Left lobe of liver (tissue), 2 donors: Measurements from ENCODE around the gene OPN4. TPM values are rescaled to one million over a fixed set of nuclear protein-coding genes. Genes with fewer than 3 reads are reported as not detected.
A peak's percentile ranks its signal among the peaks of the same experiment; 100 is the strongest.

ENCODE experiments used
- ATAC-seq: fragments of 200-7000 bp; cut with Tn5 transposase; one replicate; pipeline ENCODE4 v1.9.1; 2020; ENCODE audit warnings: mild to moderate bottlenecking, moderate library complexity
- DNase-seq: peaks from one replicate; pipeline ENCODE4 v3.0.0-alpha.2; 2020; ENCODE audit warnings: low spot score
- total RNA-seq: library from RNA; stranded (reverse); gene quantifications from one replicate; pipeline ENCODE4 v1.2.1, GENCODE V29; 2021
- donor health status: DM: no; HTN: no; CAD: no; lungs with moderate emphysema.
- donor health status: DM: no; HTN: yes; CAD: no.

The OPN4 gene
- total RNA-seq, 1 donor from 2014 or later, result not detected

DNA sequence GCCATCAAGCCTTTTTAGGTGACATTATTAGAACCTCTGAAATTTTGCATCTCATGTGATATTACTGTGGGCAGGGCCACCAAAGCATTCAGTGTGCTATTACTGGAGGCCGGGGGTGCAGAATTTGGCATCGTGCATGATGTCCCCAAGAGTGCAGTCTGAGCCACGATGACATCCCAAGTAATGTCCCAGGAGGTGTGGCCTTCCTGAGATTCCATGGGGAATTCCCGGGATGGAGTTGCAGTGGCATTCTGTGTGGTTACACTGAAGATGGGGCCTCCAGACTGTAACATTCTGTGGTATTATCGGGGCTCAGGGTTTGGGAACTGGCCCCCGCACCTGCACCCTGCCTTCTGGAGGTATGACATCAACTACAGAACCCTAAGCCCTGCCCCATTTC, 23.0 kb downstream of the OPN4 start:
- no peak for DNase-seq

DNA sequence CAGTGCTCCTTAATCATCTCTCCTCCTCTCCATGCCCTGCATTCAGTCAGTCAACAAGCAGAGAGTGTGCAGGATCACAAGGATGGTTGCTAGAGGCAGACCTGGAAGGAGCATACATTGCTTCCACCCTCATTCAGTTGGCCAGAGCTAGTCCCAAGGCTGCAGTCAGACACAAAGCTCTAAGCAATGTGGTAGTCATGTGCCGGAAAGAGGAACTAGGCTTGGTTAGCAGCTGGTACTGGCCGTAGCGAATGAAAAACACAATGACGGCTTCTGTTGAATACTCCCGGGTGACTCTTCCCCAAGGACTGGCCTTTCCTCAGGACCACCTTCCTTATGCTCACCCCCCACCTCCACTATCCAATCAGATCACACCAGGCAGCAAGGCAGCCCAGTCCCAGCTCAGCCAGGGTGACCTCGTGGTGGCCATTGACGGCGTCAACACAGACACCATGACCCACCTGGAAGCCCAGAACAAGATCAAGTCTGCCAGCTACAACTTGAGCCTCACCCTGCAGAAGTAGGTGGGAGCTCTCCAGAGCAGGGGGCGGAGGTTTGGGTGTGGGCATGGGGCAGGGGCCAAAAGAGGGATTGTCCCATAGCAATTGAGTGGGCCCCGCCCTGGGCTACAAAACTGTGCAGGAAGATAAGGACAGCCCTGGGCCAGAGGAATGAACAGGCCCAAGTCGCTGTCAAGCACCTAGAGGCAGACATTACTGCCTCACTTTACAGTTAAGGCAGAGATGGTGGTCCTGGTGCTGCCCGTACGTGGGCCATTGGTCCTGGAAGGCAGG, 24.8 kb downstream of the OPN4 start:
- no peak for DNase-seq
- peak; percentile 14 for ATAC-seq

More for the DNA sequence above, 23.0 kb downstream of the OPN4 start:
- ATAC-seq, result no peak

DNA sequence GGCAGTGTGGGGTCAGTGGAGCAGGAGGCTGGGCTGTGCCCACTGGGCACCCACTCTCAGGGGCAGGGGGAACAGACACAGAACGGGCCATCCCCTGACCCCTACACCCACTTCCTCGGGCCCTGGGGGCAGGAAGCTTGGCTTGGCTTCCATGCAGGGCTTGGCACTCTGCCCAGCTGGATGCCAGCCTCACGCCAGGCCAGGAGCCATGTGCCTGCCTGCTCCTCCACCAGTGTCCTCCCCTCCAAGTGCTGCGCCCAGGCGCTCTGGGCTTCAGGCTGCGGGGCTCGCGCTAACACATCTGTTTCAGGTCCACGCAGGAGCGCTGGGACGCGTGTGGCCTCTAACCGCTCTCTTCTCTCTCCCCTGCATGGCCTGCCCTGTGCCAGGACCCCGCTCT, 26.7 kb downstream of the OPN4 start:
- ATAC-seq (peak; percentile 38), DNase-seq (peak; percentile 51)

DNA sequence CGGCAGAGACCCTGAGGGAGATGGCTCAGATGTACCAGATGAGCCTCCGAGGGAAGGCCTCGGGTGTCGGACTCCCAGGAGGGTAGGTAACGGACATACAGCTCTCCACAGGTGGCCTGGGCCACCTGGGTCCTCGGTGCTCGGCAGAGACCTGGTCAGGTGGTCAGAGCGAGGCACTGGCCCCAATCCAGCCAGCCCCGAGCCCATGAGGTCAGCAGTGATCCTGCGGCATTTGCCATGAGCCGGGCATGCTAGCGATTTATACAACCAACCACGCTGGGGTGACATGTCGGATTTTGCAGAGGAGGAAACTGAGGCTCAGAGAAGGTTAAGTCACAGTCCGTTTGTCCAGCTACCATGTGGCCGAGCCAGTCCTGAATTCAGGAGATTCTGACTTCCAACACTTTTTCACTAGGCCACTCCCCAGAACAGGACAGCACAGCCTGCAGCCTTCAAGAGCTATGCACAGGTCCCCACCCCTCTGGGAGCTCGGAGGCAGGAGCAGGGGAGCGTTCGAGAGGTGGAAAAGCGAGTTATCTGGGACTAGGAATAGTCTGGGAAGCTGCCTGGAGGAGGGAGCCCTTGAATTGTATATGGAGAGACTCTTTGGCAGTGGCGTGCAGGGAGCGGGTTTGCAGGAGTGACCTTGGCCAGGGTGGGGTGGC, 27.5 kb downstream of the OPN4 start:
- ATAC-seq (no peak), DNase-seq (no peak)

DNA sequence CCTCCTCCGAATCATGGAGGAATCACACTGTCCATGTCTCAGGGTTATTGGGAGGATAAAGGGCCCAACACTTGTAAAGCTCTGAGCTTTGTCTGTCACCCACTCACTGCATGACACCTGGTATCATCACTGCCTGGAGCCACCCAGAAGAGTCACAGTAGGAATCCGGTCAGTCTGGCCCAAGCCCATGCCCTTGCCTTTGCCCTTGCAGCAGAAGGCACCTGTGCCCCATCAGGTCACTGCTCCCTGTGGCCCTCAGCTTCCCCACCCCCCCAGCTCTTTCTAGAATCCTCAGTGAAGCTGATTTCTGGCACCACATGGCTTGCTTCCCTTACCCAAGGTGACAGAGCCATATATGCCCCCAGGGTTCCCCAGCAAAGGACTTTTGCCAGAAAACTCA, 28.3 kb downstream of the OPN4 start:
- DNase-seq (no peak), ATAC-seq (no peak)

DNA sequence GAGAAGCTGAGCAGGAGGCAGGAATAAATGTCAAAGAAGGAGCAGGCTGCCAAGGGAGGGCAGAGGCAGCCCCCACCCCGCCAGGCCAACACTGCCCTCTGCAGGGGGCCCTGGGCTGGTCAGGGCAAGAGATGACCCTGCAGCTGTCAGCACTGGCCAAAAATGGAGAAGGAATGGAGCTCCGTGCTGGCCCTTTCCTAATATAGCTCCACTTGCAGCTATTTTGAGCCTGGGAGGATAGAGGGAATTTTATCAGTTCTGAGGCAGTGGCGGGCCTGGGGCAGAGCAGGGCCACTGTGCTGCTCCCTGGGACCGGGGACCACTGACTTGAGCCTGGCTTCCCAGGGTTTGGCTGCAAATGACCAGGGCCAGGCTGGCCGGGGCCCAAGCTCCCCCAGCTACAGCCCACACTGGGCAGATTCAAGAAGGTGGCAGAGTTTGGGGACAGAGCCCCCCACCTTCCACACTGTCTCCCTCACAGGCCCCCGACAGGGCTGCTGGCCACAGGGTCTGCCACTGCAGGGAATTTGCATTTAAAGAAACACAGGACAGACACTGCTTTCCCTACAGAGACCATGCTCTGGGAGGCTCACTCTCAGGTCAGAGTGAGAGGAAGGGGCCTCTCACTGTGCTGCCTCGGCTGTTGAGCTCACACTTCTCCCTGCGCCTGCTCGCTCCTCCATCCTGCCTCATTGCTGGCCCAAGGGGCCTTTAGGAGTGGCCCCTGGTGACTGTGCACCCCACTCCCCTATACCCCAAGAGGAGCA, 30.2 kb downstream of the OPN4 start:
- DNase-seq, result no peak
- ATAC-seq, result peak; percentile 28

DNA sequence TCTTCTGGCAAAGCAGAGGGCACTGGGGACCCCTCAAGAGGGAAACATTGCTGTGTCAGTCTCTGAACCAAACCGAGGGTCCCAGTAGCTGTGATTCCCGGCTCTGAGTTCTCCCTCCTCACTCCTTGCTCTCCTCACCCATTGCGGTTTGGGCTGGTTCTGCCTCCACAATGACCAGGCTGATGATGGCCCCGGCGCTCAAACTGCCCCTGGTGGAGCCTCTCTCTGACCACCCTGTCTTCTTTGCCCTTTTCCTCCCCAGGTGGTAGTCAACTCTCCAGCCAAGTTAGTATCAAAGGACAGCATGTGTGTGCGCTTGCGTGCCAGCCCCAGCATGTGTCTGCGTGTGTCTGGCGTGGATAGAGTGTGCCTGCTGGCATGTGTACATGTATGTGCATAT, 31.1 kb downstream of the OPN4 start:
- no peak for DNase-seq

DNA sequence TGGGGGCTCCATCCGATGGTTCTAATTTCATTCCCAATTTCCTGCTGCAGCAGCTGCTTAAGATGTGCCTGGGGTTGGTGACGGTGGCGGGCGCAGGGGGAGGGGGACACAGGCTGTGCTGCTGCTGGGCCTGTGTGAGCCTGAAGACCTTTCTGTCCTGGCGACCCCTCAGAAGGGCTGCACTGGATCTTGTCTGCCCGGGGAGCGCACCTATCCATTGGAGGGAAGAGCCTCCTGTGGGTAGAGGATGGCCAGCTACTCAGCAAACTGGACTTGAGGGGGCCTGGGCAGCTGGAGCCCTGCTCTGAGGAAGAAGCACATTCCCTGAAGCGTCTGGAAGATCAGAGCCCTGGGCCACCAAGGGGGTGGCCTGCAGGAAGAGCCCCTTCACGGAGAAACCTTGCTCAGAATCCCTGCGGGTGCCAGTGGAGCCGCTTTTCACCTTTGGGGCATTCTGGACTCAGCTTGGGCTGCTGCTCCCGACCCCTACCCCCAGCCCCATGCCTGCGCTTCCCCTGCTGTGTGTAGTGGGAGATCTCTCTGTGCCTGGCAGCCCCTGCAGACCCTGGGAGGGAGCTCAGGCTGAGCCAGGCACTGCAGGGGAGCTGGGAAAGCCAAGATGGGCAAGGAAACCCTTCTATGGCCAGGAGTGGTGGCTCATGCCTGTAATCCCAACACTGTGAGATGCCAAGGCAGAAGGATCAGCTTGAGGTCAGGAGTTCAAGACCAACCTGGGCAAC, 31.7 kb downstream of the OPN4 start:
- no peak for DNase-seq
- ATAC-seq, result no peak

More for the DNA sequence above, 31.1 kb downstream of the OPN4 start:
- ATAC-seq, result no peak

DNA sequence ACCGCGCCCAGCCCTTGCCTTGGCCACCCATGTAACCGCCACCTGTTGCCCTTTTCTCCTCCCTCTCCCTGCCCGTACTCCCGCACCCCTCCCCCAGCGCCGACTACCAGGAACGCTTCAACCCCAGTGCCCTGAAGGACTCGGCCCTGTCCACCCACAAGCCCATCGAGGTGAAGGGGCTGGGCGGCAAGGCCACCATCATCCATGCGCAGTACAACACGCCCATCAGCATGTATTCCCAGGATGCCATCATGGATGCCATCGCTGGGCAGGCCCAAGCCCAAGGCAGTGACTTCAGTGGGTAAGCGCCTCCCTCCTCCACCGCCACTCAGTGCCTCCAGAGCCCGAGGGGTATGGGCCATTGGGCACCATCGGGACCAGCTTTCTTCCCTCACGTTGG, 32.6 kb downstream of the OPN4 start:
- no peak for ATAC-seq

DNA sequence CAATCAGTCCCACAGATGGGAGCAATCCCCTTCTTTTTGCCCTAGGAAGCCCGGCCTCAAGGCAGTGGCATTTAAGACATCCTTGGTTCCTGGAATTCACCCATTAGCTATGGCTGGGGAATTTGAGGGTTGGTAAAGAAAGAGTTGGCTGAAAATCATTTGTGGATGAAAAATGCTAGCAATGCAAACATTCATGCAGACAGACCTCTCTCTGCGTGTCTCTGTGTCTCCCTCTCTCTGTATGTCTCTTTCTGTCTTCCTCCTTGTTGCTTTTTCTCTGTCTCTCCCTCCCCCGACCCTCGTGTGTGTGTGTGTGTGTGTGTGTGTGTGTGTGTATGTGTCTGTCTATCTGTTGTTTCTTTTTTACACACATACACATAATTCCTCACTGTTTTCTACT, 33.4 kb downstream of the OPN4 start:
- ATAC-seq, result no peak
- DNase-seq, result no peak

More for the DNA sequence above, 32.6 kb downstream of the OPN4 start:
- no peak for DNase-seq

DNA sequence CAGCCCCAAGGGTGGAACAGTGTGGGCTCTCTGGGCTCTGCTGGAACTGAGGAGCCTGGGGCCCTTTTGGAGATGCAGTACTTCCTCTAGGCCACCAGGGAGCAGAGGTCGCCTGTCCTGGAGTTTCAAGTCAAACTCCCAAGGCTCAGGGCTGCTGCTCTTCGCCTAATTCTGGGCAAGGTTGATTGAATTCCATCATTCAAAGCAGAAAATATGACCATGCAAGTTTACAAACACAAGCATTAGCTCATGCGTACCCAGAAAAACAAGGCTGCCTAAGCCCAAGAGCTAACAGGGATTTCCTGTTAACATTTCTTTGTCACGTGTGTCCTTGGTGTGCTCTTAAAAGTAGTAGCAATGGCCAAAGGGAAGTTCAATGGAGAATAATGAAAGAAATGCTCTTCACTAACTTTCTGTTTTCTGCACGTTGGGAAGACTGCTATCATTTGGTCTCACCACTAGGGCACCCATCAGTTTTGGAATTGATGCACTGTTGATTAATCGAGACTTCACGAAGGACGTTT, 34.1 kb downstream of the OPN4 start:
- peak; percentile 61 for DNase-seq
- ATAC-seq, result peak; percentile 93

DNA sequence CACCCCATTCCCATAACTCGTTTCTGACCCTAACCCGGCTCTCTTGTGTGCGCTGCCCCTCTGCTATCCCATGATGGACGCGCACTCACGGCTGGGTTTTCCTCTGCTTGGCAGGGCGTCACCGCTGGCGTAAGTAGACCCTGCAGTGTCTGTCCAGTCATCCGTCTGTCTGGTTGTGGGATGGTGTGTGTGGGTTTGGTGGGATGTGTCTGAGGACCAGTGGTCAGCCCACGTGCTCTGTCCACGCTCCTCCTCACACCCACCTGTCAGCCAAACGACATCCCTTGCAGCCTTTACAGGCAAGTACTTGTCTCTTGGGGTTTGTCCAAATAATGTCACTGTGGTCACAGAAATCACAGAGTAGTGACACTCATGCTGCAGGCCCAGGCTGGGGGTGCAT, 34.8 kb downstream of the OPN4 start:
- no peak for ATAC-seq
- no peak for DNase-seq

DNA sequence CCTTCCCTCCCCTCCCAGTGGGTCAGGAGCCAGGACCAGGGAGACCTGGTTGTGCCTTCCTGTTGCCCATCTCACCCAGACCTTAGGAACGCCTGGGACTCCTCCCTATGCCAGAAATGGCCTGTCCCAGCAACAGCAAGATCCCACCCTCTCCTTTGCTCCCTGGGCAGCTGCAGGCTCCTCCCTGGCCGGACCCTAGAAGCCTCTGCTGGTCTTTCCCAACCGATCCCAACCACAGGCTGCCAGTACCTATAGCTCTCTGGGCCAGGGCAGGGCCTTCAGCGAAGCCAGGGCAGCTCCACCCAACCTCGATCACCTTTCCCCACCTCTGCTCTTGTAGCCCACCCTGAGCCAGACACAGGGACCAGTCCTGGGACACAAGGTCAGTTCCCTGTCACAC, 35.9 kb downstream of the OPN4 start:
- no peak for ATAC-seq
- no peak for DNase-seq

DNA sequence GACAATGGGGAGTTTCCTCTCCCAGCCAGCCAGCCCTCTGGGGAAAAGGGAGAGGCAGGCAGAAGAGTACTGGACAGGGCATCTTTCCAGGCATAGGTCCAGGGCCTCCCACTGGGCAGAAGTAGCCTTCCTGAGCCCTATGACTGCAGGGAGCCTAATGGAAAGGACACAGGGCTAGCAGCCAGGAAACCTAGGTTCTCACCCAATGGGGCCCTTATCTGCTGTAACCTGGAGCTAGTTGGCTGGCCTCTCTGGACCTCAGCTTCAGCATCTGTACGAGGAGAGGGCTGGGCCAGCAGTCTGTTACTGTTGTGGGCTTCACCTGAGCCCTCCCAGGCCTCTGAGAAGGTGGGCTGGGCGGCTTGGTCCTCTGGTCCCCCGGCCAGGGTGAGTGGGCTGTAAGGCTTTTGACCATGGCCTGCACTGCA, 36.3 kb downstream of the OPN4 start:
- DNase-seq, result no peak
- no peak for ATAC-seq

DNA sequence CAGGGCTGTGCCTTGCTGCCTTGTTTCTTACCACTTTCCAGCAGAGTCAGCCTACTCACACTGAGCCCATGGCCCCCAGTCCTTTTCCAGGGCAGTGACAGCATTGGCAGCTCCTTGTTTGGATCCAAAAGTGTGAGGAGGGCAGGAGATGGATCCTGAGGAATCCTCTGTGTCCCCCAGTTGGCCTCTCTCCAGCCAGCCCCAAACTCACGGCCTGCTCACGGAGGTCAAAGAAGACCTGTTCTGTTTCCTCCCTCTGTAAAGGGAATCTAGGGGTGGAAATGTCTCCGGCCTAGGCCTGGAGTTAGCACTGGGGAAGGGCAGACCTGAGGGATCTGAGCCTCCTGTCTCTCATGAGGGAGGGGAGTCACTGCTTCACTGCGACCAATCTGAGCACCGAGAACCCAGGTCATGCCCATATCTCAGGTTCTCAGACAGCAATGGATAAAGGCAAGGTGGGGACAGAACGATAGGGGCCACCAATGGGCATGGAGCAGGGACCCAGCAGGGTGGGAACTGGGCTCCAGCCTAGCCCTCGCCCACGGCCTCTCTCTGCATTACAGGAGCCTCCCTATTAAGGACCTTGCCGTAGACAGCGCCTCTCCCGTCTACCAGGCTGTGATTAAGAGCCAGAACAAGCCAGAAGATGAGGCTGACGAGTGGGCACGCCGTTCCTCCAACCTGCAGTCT, 37.1 kb downstream of the OPN4 start:
- DNase-seq (no peak), ATAC-seq (no peak)

DNA sequence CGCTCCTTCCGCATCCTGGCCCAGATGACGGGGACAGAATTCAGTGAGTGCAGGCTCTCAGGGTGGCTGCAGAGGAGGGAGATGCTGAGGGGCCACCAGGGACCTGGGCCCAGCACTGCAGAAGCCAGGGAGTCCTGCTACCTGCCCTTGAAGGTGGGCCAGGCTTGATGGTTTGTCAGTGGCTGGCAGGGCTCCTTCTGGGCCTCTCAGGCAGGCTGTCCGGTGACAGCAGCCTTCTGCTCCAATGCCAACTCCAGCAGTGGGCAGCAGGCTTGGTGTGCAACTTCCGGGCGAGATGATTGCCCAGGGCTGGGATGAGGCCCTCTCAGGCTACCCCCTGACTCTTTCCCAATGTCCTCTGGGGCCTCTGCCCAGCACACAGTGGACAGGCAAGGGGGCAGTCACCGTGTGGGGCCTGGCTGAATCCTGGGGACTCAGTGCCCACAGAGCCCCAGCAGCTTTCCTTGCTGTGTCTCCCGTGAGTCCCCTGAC, 37.7 kb downstream of the OPN4 start:
- no peak for ATAC-seq
- no peak for DNase-seq

DNA sequence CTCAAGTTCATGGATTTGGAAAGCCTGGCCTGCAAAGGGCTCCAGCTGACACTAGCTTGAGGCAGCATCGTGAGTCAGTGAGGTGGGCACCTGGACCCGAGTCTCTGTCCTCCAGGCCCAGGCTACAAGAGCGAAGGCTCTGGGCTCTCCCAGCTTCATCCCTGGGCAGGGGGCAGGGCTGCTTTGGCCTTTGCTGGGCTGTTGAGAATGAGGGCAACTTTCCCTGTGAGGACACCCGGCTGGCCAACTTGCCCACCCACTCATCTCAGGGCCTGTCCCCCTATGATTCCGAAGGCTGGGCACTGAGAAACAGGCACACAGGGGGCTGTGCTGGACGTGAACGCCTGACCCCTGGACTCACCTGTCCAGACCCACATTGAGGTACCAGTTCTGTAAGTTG, 38.3 kb downstream of the OPN4 start:
- ATAC-seq, result no peak
- no peak for DNase-seq

DNA sequence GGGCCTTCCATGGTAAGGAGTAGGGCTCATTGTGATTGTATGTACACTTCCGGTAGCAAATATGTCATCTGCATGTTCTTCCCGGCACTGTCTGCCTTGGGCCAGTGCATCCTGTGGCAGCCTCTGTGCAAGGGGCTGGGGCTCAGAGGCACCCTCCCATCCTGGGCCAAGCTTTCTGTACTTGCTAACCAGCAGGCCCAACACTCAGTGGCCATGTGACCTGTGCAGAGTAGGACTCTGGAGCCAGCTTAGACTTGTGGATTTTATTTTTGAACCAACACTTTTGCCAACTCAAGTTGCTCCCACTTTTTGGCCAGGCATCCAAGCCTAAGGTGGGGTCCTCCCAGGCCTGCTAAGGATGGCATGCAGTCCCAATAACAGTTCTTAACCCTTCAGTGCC, 38.9 kb downstream of the OPN4 start:
- DNase-seq (no peak), ATAC-seq (no peak)

DNA sequence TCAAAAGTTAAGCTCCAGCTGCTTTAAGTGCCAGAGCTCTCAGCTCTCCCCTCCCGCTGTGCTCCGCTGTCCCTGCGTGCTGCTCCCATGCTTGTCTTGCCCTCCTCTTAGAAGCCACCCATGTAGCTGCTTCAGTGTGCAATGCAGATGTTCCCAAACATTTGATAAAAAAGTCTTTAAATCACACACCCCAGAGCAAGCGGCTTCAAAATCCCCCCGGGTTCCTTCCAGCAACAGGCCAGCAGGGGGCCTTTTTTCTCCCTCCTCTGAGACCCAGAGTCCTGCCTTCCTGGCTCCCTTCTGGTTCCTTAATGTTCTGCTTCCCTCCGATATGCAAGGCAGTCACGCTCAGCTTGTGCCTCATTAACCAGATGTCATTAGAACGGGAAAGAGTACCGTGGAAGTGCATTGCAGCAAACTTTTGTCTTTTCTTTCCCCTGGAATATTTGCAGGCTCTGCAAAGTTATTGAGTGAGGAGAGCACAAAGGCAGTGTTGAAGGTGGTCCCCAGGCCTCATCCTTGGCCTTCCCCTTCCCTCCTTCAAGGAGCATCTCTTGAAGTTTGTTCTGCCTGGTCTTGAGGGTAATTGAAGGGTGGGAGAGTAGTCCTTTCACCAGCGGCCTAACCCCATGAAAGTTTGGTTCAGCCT, 39.5 kb downstream of the OPN4 start:
- ATAC-seq (peak; percentile 65), DNase-seq (no peak)
